HCT116 (cell line): ENCODE measurements around the gene TMEM131. TPM values are rescaled to one million over a fixed set of nuclear protein-coding genes. Genes with fewer than 3 reads are reported as not detected.

Experiments
- ATAC-seq: fragments of 200-7000 bp; cut with Tn5 transposase; 2 replicates; pipeline ENCODE4 v1.9.1; 2020; ENCODE audit warnings: mild to moderate bottlenecking, moderate library complexity
- BruUV-seq: library from RNA; stranded (reverse); fragments of 400-500 nt; replicated peaks from 2 replicates; lab custom pipeline; 2021; lab: Mats Ljungman, UMichigan
- CTCF ChIA-PET: fragments of 300-600 bp; sonication (Branson Sonifier 250); formaldehyde crosslinking; loops from one replicate; lab custom pipeline; 2021; ENCODE audit warnings: antibody characterized with exemption; lab: Charles Lee
- POLR2A ChIA-PET: fragments of 300-600, 350-600 bp; sonication (Branson Sonifier 250); formaldehyde crosslinking; loops from one replicate; lab custom pipeline; 2021; ENCODE audit warnings: antibody characterized with exemption; lab: Charles Lee
- RAD21 ChIA-PET, 2 experiments: fragments of 300-600 bp; sonication (Branson Sonifier 250); formaldehyde crosslinking; loops; one replicate each; lab custom pipeline; 2023; ENCODE audit warnings: low total read pairs in 2 of 2; ENCODE audit not compliant: uncharacterized antibody in 2 of 2, unreplicated experiment in 2 of 2, low non-redundant PET in 1 of 2; lab: Charles Lee
- DNase-seq: peaks from one replicate; pipeline ENCODE4 v3.0.0-alpha.2; 2010; ENCODE audit warnings: low read depth, low spot score
- H2AFZ ChIP-seq: fragments of 200-600 bp; shearing (Covaris generic), sonication (generic); 2 replicates; pipeline ENCODE4 v1.6.1; 2017; ENCODE audit warnings: low read depth, mixed run types, mixed read lengths, antibody characterized with exemption, low read length; ENCODE audit not compliant: poor library complexity, severe bottlenecking
- H3K27ac ChIP-seq: 2 replicates; pipeline ENCODE4 v1.5.1; 2012; ENCODE audit warnings: low read depth, low read length
- H3K27me3 ChIP-seq: fragments of 200-600 bp; sonication (generic); 2 replicates; pipeline ENCODE4 v1.6.1; 2016; ENCODE audit warnings: mixed run types, low read length, mixed read lengths; ENCODE audit not compliant: insufficient read depth
- H3K36me3 ChIP-seq, 2 experiments: fragments of 200-500 bp in 1 of 2; fragments of 200-600 bp in 1 of 2; sonication (Bioruptor generic) in 1 of 2; sonication (generic) in 1 of 2; 2 replicates each; pipeline versions ENCODE4 v1.5.1 to v1.6.1; 2014 to 2016; ENCODE audit warnings: low read length in 2 of 2, inconsistent platforms in 1 of 2, mixed read lengths in 1 of 2, mixed run types in 1 of 2; ENCODE audit not compliant: insufficient read depth in 2 of 2, control insufficient read depth in 1 of 2
- H3K4me1 ChIP-seq, 2 experiments: fragments of 200-600 bp in 1 of 2; sonication (generic) in 1 of 2; 2 replicates each; pipeline versions ENCODE4 v1.5.1 to v1.6.1; 2012 to 2017; ENCODE audit warnings: low read length in 2 of 2, inconsistent platforms in 1 of 2, mild to moderate bottlenecking in 1 of 2, mixed read lengths in 1 of 2, mixed run types in 1 of 2, moderate library complexity in 1 of 2; ENCODE audit not compliant: insufficient read depth in 2 of 2, control insufficient read depth in 1 of 2
- H3K4me2 ChIP-seq: fragments of 200-600 bp; sonication (generic); 2 replicates; pipeline ENCODE4 v1.6.1; 2017; ENCODE audit warnings: mixed run types, low read length, mixed read lengths
- H3K4me3 ChIP-seq, 2 experiments: fragments of 200-600 bp in 1 of 2; sonication (generic) in 1 of 2; replicated peaks in 1 of 2; 2 replicates each; pipeline ENCODE4 v1.5.1; 2011 to 2016; ENCODE audit warnings: low read length in 2 of 2, control low read depth in 1 of 2, low read depth in 1 of 2, mild to moderate bottlenecking in 1 of 2, mixed read lengths in 1 of 2, mixed run types in 1 of 2
- H3K79me2 ChIP-seq: fragments of 200-600 bp; sonication (generic); 2 replicates; pipeline ENCODE4 v1.6.1; 2017; ENCODE audit warnings: mild to moderate bottlenecking, mixed run types, low read length, moderate library complexity, mixed read lengths; ENCODE audit not compliant: insufficient read depth
- H3K9ac ChIP-seq: fragments of 200-600 bp; sonication (generic); 2 replicates; pipeline ENCODE4 v1.6.1; 2016; ENCODE audit warnings: low read length, mixed read lengths
- H3K9me2 ChIP-seq: fragments of 200-600 bp; sonication (generic), shearing (Covaris generic); 2 replicates; pipeline ENCODE4 v1.6.1; 2017; ENCODE audit warnings: mixed run types, mild to moderate bottlenecking, moderate library complexity; ENCODE audit not compliant: insufficient read depth
- H3K9me3 ChIP-seq, 2 experiments: fragments of 200-500 bp in 1 of 2; fragments of 200-600 bp in 1 of 2; sonication (Bioruptor generic) in 1 of 2; sonication (generic) in 1 of 2; 2 replicates each; pipeline ENCODE4 v1.6.1; 2014 to 2017; ENCODE audit warnings: low read length in 2 of 2, mixed read lengths in 2 of 2, inconsistent platforms in 1 of 2, low read depth in 1 of 2, mild to moderate bottlenecking in 1 of 2, mixed run types in 1 of 2, moderate library complexity in 1 of 2; ENCODE audit not compliant: control insufficient read depth in 1 of 2, insufficient read depth in 1 of 2
- H4K20me1 ChIP-seq: fragments of 200-600 bp; sonication (generic), shearing (Covaris generic); 2 replicates; pipeline ENCODE4 v1.6.1; 2017; ENCODE audit warnings: mixed run types, mild to moderate bottlenecking, moderate library complexity; ENCODE audit not compliant: insufficient read depth
- CBX3 ChIP-seq: IDR thresholded peaks from 2 replicates; pipeline ENCODE4 v1.6.1; 2012; ENCODE audit warnings: low read depth
- CEBPB ChIP-seq: IDR thresholded peaks from 2 replicates; pipeline ENCODE4 v1.6.1; 2012; ENCODE audit warnings: low read depth
- ELF1 ChIP-seq: IDR thresholded peaks from 2 replicates; pipeline ENCODE4 v1.6.1; 2012; ENCODE audit warnings: low read depth, borderline replicate concordance
- EZH2 ChIP-seq: fragments of 200-600 bp; sonication (generic); IDR thresholded peaks from 2 replicates; pipeline ENCODE4 v1.6.1; 2017; ENCODE audit warnings: antibody characterized with exemption, mixed run types
- EZH2phosphoT487 ChIP-seq: fragments of 200-600 bp; IDR thresholded peaks from 2 replicates; pipeline ENCODE4 v1.6.1; 2018; ENCODE audit warnings: antibody characterized with exemption, borderline replicate concordance
- JUND ChIP-seq: IDR thresholded peaks from 2 replicates; pipeline ENCODE4 v1.6.1; 2012
- POLR2AphosphoS5 ChIP-seq: IDR thresholded peaks from 2 replicates; pipeline ENCODE4 v1.6.1; 2011; ENCODE audit warnings: mild to moderate bottlenecking, low read depth, low read length, moderate library complexity
- RAD21 ChIP-seq: IDR thresholded peaks from 2 replicates; pipeline ENCODE4 v1.6.1; 2012; ENCODE audit warnings: low read depth, mild to moderate bottlenecking
- SRF ChIP-seq: IDR thresholded peaks from 2 replicates; pipeline ENCODE4 v1.6.1; 2012; ENCODE audit warnings: low read depth
- YY1 ChIP-seq: IDR thresholded peaks from 2 replicates; pipeline ENCODE4 v1.6.1; 2011; ENCODE audit warnings: low read length, low read depth, moderate library complexity, mild to moderate bottlenecking; ENCODE audit not compliant: insufficient replicate concordance; ENCODE audit errors: extremely low read depth
- ZFX ChIP-seq: fragments of 450-650 bp; IDR thresholded peaks from 2 replicates; pipeline ENCODE4 v1.6.1; 2017
- ZNF274 ChIP-seq: fragments of 200-500 bp; sonication (Bioruptor generic); IDR thresholded peaks from 2 replicates; pipeline ENCODE4 v1.6.1; 2014; ENCODE audit warnings: mild to moderate bottlenecking, low read depth, low read length, inconsistent platforms
- intact Hi-C: fragments of 100-400 bp; cut with micrococcal nuclease; formaldehyde crosslinking; loops from 2 replicates; pipeline ENCODE4 v1.10.0; 2022
- total RNA-seq: library from RNA; stranded (reverse); gene quantifications from one replicate; pipeline ENCODE4 v1.2.1, GENCODE V29; 2021; ENCODE audit not compliant: unreplicated experiment
- TF ChIP-seq, protein P1 (sequence below), 3 experiments: fragments of 200-600 bp in 1 of 3; sonication (generic) in 1 of 3; IDR thresholded peaks in 2 of 3; conservative IDR thresholded peaks in 1 of 3; 2 replicates each; pipeline ENCODE4 v1.5.1; 2012 to 2017; ENCODE audit warnings: low read depth in 2 of 3, low read length in 2 of 3, antibody characterized with exemption in 1 of 3, borderline replicate concordance in 1 of 3, control low read depth in 1 of 3, mild to moderate bottlenecking in 1 of 3, mixed read lengths in 1 of 3, mixed run types in 1 of 3, moderate library complexity in 1 of 3; ENCODE audit not compliant: insufficient read depth in 1 of 3
- TF ChIP-seq, protein P2 (sequence below): IDR thresholded peaks from 2 replicates; pipeline ENCODE4 v1.6.1; 2012; ENCODE audit warnings: low read depth

The TMEM131 gene
- total RNA-seq, 1 experiment from 2014 or later: 51.5 TPM

GRCh38 chr2:97732436-97733340 lies 263.1 kb downstream of the TMEM131 start (continued):
- TF ChIP-seq, protein P1, sequence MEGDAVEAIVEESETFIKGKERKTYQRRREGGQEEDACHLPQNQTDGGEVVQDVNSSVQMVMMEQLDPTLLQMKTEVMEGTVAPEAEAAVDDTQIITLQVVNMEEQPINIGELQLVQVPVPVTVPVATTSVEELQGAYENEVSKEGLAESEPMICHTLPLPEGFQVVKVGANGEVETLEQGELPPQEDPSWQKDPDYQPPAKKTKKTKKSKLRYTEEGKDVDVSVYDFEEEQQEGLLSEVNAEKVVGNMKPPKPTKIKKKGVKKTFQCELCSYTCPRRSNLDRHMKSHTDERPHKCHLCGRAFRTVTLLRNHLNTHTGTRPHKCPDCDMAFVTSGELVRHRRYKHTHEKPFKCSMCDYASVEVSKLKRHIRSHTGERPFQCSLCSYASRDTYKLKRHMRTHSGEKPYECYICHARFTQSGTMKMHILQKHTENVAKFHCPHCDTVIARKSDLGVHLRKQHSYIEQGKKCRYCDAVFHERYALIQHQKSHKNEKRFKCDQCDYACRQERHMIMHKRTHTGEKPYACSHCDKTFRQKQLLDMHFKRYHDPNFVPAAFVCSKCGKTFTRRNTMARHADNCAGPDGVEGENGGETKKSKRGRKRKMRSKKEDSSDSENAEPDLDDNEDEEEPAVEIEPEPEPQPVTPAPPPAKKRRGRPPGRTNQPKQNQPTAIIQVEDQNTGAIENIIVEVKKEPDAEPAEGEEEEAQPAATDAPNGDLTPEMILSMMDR (IDR thresholded peaks at IDR 0.05 in 2 of 3, conservative IDR thresholded peaks at IDR 0.05 in 1 of 3; ENCODE audit: borderline replicate concordance in 1 of 3, insufficient read depth in 1 of 3, low read depth in 2 of 3, low read length in 2 of 3): no peak
- TF ChIP-seq ELF1 (no peak), RAD21 (no peak)
- TF ChIP-seq, all 23 proteins: peak for 0

- BruUV-seq: no TSS peak
- Histone ChIP-seq H4K20me1 (no peaks in the 10 kb centered on the region), H2AFZ (no peak overlapping the region), H3K9me2 (no peaks in the 10 kb centered on the region), H3K27ac (no peak overlapping the region), H3K79me2 (no peaks in the 10 kb centered on the region), H3K36me3 (no peaks in the 10 kb centered on the region), H3K9ac (no peak overlapping the region), H3K4me1 (peaks cover 0 to 5% of the 10 kb centered on the region in 2 experiments; a peak in 2 of 4 replicates), H3K4me2 (no peak overlapping the region), H3K27me3 (no peaks in the 10 kb centered on the region), H3K9me3 (no peaks in the 10 kb centered on the region), H3K4me3 (no peak overlapping the region)
- CTCF ChIA-PET: interaction anchor here (2.1 kb wide), 1 partner anchor 9 kb away, joined by 12 read pairs; no protein-coding TSS in a partner anchor
- no peak for ATAC-seq
- POLR2A ChIA-PET: no interaction called here
- DNase-seq: no peak
- intact Hi-C loops: no loop called here
- RAD21 ChIA-PET: no interaction called here
- no peak for TF ChIP-seq ZFX
- TF ChIP-seq YY1: no peak
- TF ChIP-seq ZNF274: no peak
- no peak for TF ChIP-seq JUND
- no peak for TF ChIP-seq CEBPB
- TF ChIP-seq EZH2phosphoT487: no peak
- TF ChIP-seq CBX3: no peak
- no peak for TF ChIP-seq ELF1
- TF ChIP-seq SRF: no peak
- no peak for TF ChIP-seq POLR2AphosphoS5
- TF ChIP-seq, protein P2, sequence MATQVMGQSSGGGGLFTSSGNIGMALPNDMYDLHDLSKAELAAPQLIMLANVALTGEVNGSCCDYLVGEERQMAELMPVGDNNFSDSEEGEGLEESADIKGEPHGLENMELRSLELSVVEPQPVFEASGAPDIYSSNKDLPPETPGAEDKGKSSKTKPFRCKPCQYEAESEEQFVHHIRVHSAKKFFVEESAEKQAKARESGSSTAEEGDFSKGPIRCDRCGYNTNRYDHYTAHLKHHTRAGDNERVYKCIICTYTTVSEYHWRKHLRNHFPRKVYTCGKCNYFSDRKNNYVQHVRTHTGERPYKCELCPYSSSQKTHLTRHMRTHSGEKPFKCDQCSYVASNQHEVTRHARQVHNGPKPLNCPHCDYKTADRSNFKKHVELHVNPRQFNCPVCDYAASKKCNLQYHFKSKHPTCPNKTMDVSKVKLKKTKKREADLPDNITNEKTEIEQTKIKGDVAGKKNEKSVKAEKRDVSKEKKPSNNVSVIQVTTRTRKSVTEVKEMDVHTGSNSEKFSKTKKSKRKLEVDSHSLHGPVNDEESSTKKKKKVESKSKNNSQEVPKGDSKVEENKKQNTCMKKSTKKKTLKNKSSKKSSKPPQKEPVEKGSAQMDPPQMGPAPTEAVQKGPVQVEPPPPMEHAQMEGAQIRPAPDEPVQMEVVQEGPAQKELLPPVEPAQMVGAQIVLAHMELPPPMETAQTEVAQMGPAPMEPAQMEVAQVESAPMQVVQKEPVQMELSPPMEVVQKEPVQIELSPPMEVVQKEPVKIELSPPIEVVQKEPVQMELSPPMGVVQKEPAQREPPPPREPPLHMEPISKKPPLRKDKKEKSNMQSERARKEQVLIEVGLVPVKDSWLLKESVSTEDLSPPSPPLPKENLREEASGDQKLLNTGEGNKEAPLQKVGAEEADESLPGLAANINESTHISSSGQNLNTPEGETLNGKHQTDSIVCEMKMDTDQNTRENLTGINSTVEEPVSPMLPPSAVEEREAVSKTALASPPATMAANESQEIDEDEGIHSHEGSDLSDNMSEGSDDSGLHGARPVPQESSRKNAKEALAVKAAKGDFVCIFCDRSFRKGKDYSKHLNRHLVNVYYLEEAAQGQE: no peak
- TF ChIP-seq EZH2: no peak
- TF ChIP-seq, protein P1 (IDR thresholded peaks at IDR 0.05 in 2 of 3, conservative IDR thresholded peaks at IDR 0.05 in 1 of 3; ENCODE audit: borderline replicate concordance in 1 of 3, insufficient read depth in 1 of 3, low read depth in 2 of 3, low read length in 2 of 3): no peak
Observed at GRCh38 chr2:97731274-97732020, 264.3 kb downstream of the TMEM131 start.
